Breast epithelium (tissue), 3 donors: ENCODE measurements around the gene FIG4.

Experiments used
- POLR2A ChIP-seq: fragments of 450-650 bp; IDR thresholded peaks from one replicate; pipeline ENCODE4 v1.6.1; 2016; ENCODE audit warnings: antibody characterized with exemption, mild to moderate bottlenecking, moderate library complexity
- POLR2AphosphoS5 ChIP-seq, 3 donors: sonication (generic); formaldehyde crosslinking; IDR thresholded peaks; one replicate each; pipeline ENCODE4 v1.6.1; 2017; ENCODE audit warnings: antibody characterized with exemption in 3 of 3
- TF ChIP-seq, protein P1 (sequence below), 3 donors: fragments of 450-650 bp; IDR thresholded peaks; one replicate each; pipeline ENCODE4 v1.5.1; 2016 to 2017; ENCODE audit warnings: antibody characterized with exemption in 3 of 3, mild to moderate bottlenecking in 3 of 3, moderate library complexity in 3 of 3

DNA sequence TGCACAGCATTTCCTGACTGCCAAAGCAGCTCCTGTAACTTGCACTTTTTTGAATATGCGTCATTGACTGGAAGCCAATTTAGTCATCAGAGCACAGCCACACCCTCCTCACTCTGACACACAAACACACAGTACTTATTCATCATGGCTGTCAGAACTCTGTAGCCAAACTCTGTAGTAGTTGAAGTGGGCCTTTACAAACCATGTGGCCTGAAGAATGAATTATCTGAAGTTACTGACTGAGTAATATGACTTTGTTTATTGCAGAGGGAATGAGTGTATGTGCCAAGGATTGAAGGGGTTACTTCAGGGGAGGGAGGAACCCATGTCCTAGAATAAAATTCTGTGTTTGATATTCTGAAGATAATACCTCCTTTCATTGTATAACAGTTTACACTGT is 102.7 kb downstream of the FIG4 start:
- TF ChIP-seq, protein P1, sequence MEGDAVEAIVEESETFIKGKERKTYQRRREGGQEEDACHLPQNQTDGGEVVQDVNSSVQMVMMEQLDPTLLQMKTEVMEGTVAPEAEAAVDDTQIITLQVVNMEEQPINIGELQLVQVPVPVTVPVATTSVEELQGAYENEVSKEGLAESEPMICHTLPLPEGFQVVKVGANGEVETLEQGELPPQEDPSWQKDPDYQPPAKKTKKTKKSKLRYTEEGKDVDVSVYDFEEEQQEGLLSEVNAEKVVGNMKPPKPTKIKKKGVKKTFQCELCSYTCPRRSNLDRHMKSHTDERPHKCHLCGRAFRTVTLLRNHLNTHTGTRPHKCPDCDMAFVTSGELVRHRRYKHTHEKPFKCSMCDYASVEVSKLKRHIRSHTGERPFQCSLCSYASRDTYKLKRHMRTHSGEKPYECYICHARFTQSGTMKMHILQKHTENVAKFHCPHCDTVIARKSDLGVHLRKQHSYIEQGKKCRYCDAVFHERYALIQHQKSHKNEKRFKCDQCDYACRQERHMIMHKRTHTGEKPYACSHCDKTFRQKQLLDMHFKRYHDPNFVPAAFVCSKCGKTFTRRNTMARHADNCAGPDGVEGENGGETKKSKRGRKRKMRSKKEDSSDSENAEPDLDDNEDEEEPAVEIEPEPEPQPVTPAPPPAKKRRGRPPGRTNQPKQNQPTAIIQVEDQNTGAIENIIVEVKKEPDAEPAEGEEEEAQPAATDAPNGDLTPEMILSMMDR (IDR thresholded peaks at IDR 0.05), result no peak
- TF ChIP-seq POLR2A, result no peak
- TF ChIP-seq POLR2AphosphoS5 (IDR thresholded peaks at IDR 0.05), result no peak
